Body of pancreas (tissue), 4 donors: Measurements from ENCODE around the gene SIK2. TPM values are rescaled to one million over a fixed set of nuclear protein-coding genes. Genes with fewer than 3 reads are reported as not detected.

Source experiments
- ATAC-seq: fragments of 150-250 bp; one replicate; pipeline ENCODE4 v1.9.1; 2016
- DNase-seq, 4 donors: peaks; one replicate each; pipeline ENCODE4 v3.0.0-alpha.2; 2019
- H3K27ac ChIP-seq, 4 donors: fragments of 200-600 bp; sonication (generic); 1 replicate in 3 of 4; 2 replicates in 1 of 4; pipeline versions ENCODE4 v1.5.1 to v1.6.1; 2016 to 2019; ENCODE audit warnings: mild to moderate bottlenecking in 1 of 4, mixed read lengths in 1 of 4, moderate library complexity in 1 of 4
- H3K27me3 ChIP-seq, 2 donors: fragments of 200-600 bp; sonication (generic); one replicate each; pipeline ENCODE4 v1.6.0; 2016; ENCODE audit warnings: mild to moderate bottlenecking in 1 of 2
- H3K36me3 ChIP-seq, 2 donors: fragments of 200-600 bp; sonication (generic); replicated peaks in 1 of 2; 2 replicates each; pipeline ENCODE4 v1.5.1; 2016; ENCODE audit warnings: low read depth in 2 of 2; ENCODE audit not compliant: insufficient read depth in 1 of 2
- H3K4me1 ChIP-seq: fragments of 200-600 bp; sonication (generic); one replicate; pipeline ENCODE4 v1.6.0; 2016
- H3K4me3 ChIP-seq, 2 donors: fragments of 200-600 bp; sonication (generic); 1 replicate in 1 of 2; 2 replicates in 1 of 2; pipeline ENCODE4 v1.5.1; 2016 to 2019
- H3K9me3 ChIP-seq, 3 donors: fragments of 200-600 bp; sonication (generic); 1 replicate in 2 of 3; 2 replicates in 1 of 3; pipeline ENCODE4 v1.5.1; 2016
- CTCF ChIP-seq, 7 experiments: fragments of 450-650 bp in 4 of 7; fragments of 200-600 bp in 3 of 7; sonication (generic) in 3 of 7; IDR thresholded peaks; one replicate each; pipeline ENCODE4 v1.5.1; 2016 to 2019; ENCODE audit warnings: antibody characterized with exemption in 7 of 7
- POLR2A ChIP-seq, 3 donors: fragments of 450-650 bp; IDR thresholded peaks; one replicate each; pipeline ENCODE4 v1.6.1; 2016; ENCODE audit warnings: antibody characterized with exemption in 3 of 3, mild to moderate bottlenecking in 2 of 3
- WGBS, 2 donors: methylation state at CpG; one replicate each; pipeline ENCODE4 v1.1.5; 2017; 5-methylcytosine and 5-hydroxymethylcytosine counted together
- intact Hi-C: fragments of 100-400 bp; cut with DNase I; formaldehyde crosslinking; loops from one replicate; pipeline ENCODE4 v1.15.1; 2023
- total RNA-seq, 2 donors: library from RNA; depleted of rRNA; stranded (reverse); fragments of >200 nt; gene quantifications; one replicate each; pipeline ENCODE4 v1.1.0, GENCODE V29; 2016

Gene SIK2
- total RNA-seq, 2 donors from 2014 or later, result 15.3 to 16.5 TPM

- 83 to 90% methylated on average over 15 of the region's 15 CpGs for WGBS, 2 donors
- Histone ChIP-seq H3K36me3 (peaks cover 0 to 13% of the 10 kb centered on the region in 2 donors), H3K27me3 (no peaks in the 10 kb centered on the region), H3K4me3 (no peak overlapping the region), H3K9me3 (no peaks in the 10 kb centered on the region), H3K27ac (peak overlapping the region; percentile 27 to 79 (median 72)), H3K4me1 (peaks cover 59% of the 10 kb centered on the region)
- DNase-seq, result no peak
- TF ChIP-seq CTCF (IDR thresholded peaks at IDR 0.05), result no peak
- TF ChIP-seq POLR2A (IDR thresholded peaks at IDR 0.05), result no peak
- no peak for ATAC-seq
- intact Hi-C loops, result no loop called here
Observed at GRCh38 chr11:111736621-111737443, 134.6 kb downstream of the SIK2 start.

- intact Hi-C loops, result no loop called here
- ATAC-seq (no peak), DNase-seq (no peak)
- Histone ChIP-seq H3K27me3 (no peaks in the 10 kb centered on the region), H3K27ac (peak overlapping the region in 3 of 4 donors; percentile 10 to 79 (median 35)), H3K9me3 (no peaks in the 10 kb centered on the region), H3K4me1 (peaks cover 51% of the 10 kb centered on the region), H3K4me3 (no peak overlapping the region), H3K36me3 (peaks cover 0 to 16% of the 10 kb centered on the region in 2 donors)
- no peak for TF ChIP-seq POLR2A (IDR thresholded peaks at IDR 0.05)
- 86% methylated on average over 13 to 14 of the region's 14 CpGs for WGBS, 2 donors
Observed at GRCh38 chr11:111737444-111738210, 135.4 kb downstream of the SIK2 start.

GRCh38 chr11:111739299-111739698 is 137.1 kb downstream of the SIK2 start:
- Histone ChIP-seq H3K27ac (peak overlapping the region in 1 of 4 donors; percentile 15), H3K9me3 (no peaks in the 10 kb centered on the region), H3K4me1 (peaks cover 34% of the 10 kb centered on the region), H3K36me3 (peaks cover 0 to 28% of the 10 kb centered on the region in 2 donors), H3K27me3 (no peaks in the 10 kb centered on the region), H3K4me3 (no peak overlapping the region)
- DNase-seq, result no peak
- intact Hi-C loops, result no loop called here
- no peak for ATAC-seq
- 82 to 88% methylated on average over 2 of the region's 2 CpGs for WGBS, 2 donors
- no peak for TF ChIP-seq CTCF (IDR thresholded peaks at IDR 0.05)
- no peak for TF ChIP-seq POLR2A (IDR thresholded peaks at IDR 0.05)

GRCh38 chr11:111741751-111742150 is 139.5 kb downstream of the SIK2 start:
- H3K4me3 ChIP-seq, result no peak overlapping the region
- intact Hi-C loops, result no loop called here
- no peak for ATAC-seq
- no peaks in the 10 kb centered on the region for H3K9me3 ChIP-seq
- peaks cover 18% of the 10 kb centered on the region for H3K4me1 ChIP-seq
- peaks cover 0 to 36% of the 10 kb centered on the region in 2 donors for H3K36me3 ChIP-seq
- no peak overlapping the region for H3K27ac ChIP-seq
- no peak for DNase-seq
- TF ChIP-seq POLR2A (IDR thresholded peaks at IDR 0.05), result no peak
- TF ChIP-seq CTCF (IDR thresholded peaks at IDR 0.05), result no peak
- no peaks in the 10 kb centered on the region for H3K27me3 ChIP-seq
- WGBS, 2 donors, result 86 to 99% methylated on average over 2 of the region's 2 CpGs

- no peak overlapping the region for H3K4me3 ChIP-seq
- 94 to 99% methylated on average over 2 of the region's 2 CpGs for WGBS, 2 donors
- intact Hi-C loops, result no loop called here
- H3K9me3 ChIP-seq, result no peaks in the 10 kb centered on the region
- H3K27me3 ChIP-seq, result no peaks in the 10 kb centered on the region
- peaks cover 0 to 37% of the 10 kb centered on the region in 2 donors for H3K36me3 ChIP-seq
- ATAC-seq (no peak), DNase-seq (no peak)
- H3K27ac ChIP-seq, result no peak overlapping the region
- H3K4me1 ChIP-seq, result peaks cover 13% of the 10 kb centered on the region
- TF ChIP-seq POLR2A (IDR thresholded peaks at IDR 0.05) (no peak), CTCF (IDR thresholded peaks at IDR 0.05) (no peak)
Observed at GRCh38 chr11:111743700-111744099, 141.5 kb downstream of the SIK2 start.
